GM23248 (cell line): ENCODE results near the gene GRIN1. TPM values are rescaled to one million over a fixed set of nuclear protein-coding genes. Genes with fewer than 3 reads are reported as not detected.

Experiments
- DNase-seq: peaks from one replicate; pipeline ENCODE4 v3.0.0-alpha.2; 2015
- H2AFZ ChIP-seq: fragments of 200-600 bp; sonication (generic); 2 replicates; pipeline ENCODE4 v1.6.1; 2016; ENCODE audit warnings: antibody characterized with exemption
- H3F3A ChIP-seq: fragments of 200-600 bp; sonication (generic); 2 replicates; pipeline ENCODE4 v1.6.1; 2016; ENCODE audit warnings: mild to moderate bottlenecking, antibody characterized with exemption, mixed run types; ENCODE audit not compliant: insufficient read depth
- H3K27ac ChIP-seq: fragments of 200-600 bp; sonication (generic); 2 replicates; pipeline ENCODE4 v1.5.1; 2016; ENCODE audit warnings: mild to moderate bottlenecking
- H3K27me3 ChIP-seq: fragments of 200-600 bp; sonication (generic); replicated peaks from 2 replicates; pipeline ENCODE4 v1.6.1; 2016; ENCODE audit warnings: mild to moderate bottlenecking; ENCODE audit not compliant: insufficient read depth
- H3K36me3 ChIP-seq: fragments of 200-600 bp; sonication (generic); 2 replicates; pipeline ENCODE4 v1.6.1; 2016; ENCODE audit warnings: low read depth, mild to moderate bottlenecking
- H3K4me1 ChIP-seq: fragments of 200-600 bp; sonication (generic); 2 replicates; pipeline ENCODE4 v1.6.1; 2016; ENCODE audit warnings: mild to moderate bottlenecking; ENCODE audit not compliant: insufficient read depth
- H3K4me2 ChIP-seq: fragments of 200-600 bp; sonication (generic); one replicate; pipeline ENCODE4 v1.6.1; 2016; ENCODE audit warnings: mild to moderate bottlenecking; ENCODE audit not compliant: unreplicated experiment
- H3K4me3 ChIP-seq: fragments of 200-600 bp; sonication (generic); 2 replicates; pipeline ENCODE4 v1.5.1; 2016; ENCODE audit warnings: mild to moderate bottlenecking
- H3K79me2 ChIP-seq: fragments of 200-600 bp; sonication (generic); 2 replicates; pipeline ENCODE4 v1.6.1; 2016; ENCODE audit warnings: mild to moderate bottlenecking; ENCODE audit not compliant: insufficient read depth
- H3K9ac ChIP-seq: fragments of 200-600 bp; sonication (generic); 2 replicates; pipeline ENCODE4 v1.6.1; 2016; ENCODE audit warnings: mild to moderate bottlenecking
- H3K9me2 ChIP-seq: fragments of 200-600 bp; sonication (generic); 2 replicates; pipeline ENCODE4 v1.6.1; 2016; ENCODE audit warnings: mixed run types, mild to moderate bottlenecking, moderate library complexity; ENCODE audit not compliant: insufficient read depth
- H3K9me3 ChIP-seq: fragments of 200-600 bp; sonication (generic); one replicate; pipeline ENCODE4 v1.6.1; 2017; ENCODE audit warnings: low read depth
- H4K20me1 ChIP-seq: fragments of 200-600 bp; sonication (generic); 2 replicates; pipeline ENCODE4 v1.6.0; 2016; ENCODE audit not compliant: insufficient read depth
- EZH2 ChIP-seq: fragments of 200-600 bp; sonication (generic); IDR thresholded peaks from 2 replicates; pipeline ENCODE4 v1.6.1; 2018; ENCODE audit warnings: antibody characterized with exemption, mild to moderate bottlenecking; ENCODE audit not compliant: insufficient read depth, poor library complexity, severe bottlenecking
- EZH2phosphoT487 ChIP-seq: fragments of 200-600 bp; sonication (generic); IDR thresholded peaks from 2 replicates; pipeline ENCODE4 v1.6.1; 2018; ENCODE audit warnings: antibody characterized with exemption, moderate library complexity, mild to moderate bottlenecking, low read depth; ENCODE audit not compliant: insufficient read depth
- WGBS, 2 experiments: methylation state at CpG; one replicate each; pipeline ENCODE4 v1.1.6; 2015 to 2017; ENCODE audit warnings: low lambda C conversion rate in 2 of 2, low coverage in 1 of 2; ENCODE audit errors: missing lambda C conversion rate in 2 of 2; 5-methylcytosine and 5-hydroxymethylcytosine counted together
- in situ Hi-C: fragments of 300-500 bp; cut with MboI; formaldehyde crosslinking; loops from 2 replicates; pipeline ENCODE4 v1.15.0; 2020
- polyA plus RNA-seq: library from polyadenylated mRNA; unstranded; fragments of >200 nt; fragmentation: Nextera tagmentation; extraction: Ambion mirVana; gene quantifications from 2 replicates; pipeline ENCODE4 v1.2.1, GENCODE V29; 2016
- total RNA-seq: library from RNA; depleted of rRNA; stranded (reverse); fragments of >200 nt; shearing (Covaris generic); gene quantifications from 2 replicates; pipeline ENCODE4 v1.2.3, GENCODE V29; 2014

The GRIN1 gene
- total and polyA plus RNA-seq, 2 experiments from 2014 or later, result 0.76 TPM; not detected in 1

GRCh38 chr9:137191245-137191644 lies 52.3 kb downstream of the GRIN1 start:
- Histone ChIP-seq H3K79me2 (peaks cover 83% of the 10 kb centered on the region), H3F3A (peaks cover 10% of the 10 kb centered on the region), H3K9me3 (no peaks in the 10 kb centered on the region), H3K4me1 (peaks cover 16% of the 10 kb centered on the region), H3K36me3 (no peaks in the 10 kb centered on the region), H2AFZ (no peak overlapping the region), H3K4me3 (no peak overlapping the region), H3K9me2 (no peaks in the 10 kb centered on the region), H3K4me2 (no peak overlapping the region), H4K20me1 (no peaks in the 10 kb centered on the region), H3K9ac (no peak overlapping the region), H3K27ac (no peak overlapping the region), H3K27me3 (no peaks in the 10 kb centered on the region)
- TF ChIP-seq EZH2phosphoT487 (no peak), EZH2 (no peak)
- in situ Hi-C loops, result no loop called here
- no peak for DNase-seq
- WGBS, 2 experiments, result 51 to 56% methylated on average over 3 of the region's 3 CpGs

- Histone ChIP-seq H3K79me2 (peaks cover 83% of the 10 kb centered on the region), H4K20me1 (no peaks in the 10 kb centered on the region), H3K36me3 (no peaks in the 10 kb centered on the region), H3K9me2 (no peaks in the 10 kb centered on the region), H3K9ac (no peak overlapping the region), H3K9me3 (no peaks in the 10 kb centered on the region), H3K4me1 (peaks cover 12% of the 10 kb centered on the region), H3K27me3 (no peaks in the 10 kb centered on the region), H3K4me2 (no peak overlapping the region), H3K4me3 (no peak overlapping the region), H3K27ac (no peak overlapping the region), H2AFZ (no peak overlapping the region), H3F3A (peaks cover 10% of the 10 kb centered on the region)
- TF ChIP-seq EZH2phosphoT487, result no peak
- TF ChIP-seq EZH2, result no peak
- WGBS, 2 experiments, result 82 to 86% methylated on average over 12 to 22 of the region's 22 CpGs
- in situ Hi-C loops, result no loop called here
- no peak for DNase-seq
These were observed 52.9 kb downstream of the GRIN1 start for GRCh38 chr9:137191691-137192447.

DNA sequence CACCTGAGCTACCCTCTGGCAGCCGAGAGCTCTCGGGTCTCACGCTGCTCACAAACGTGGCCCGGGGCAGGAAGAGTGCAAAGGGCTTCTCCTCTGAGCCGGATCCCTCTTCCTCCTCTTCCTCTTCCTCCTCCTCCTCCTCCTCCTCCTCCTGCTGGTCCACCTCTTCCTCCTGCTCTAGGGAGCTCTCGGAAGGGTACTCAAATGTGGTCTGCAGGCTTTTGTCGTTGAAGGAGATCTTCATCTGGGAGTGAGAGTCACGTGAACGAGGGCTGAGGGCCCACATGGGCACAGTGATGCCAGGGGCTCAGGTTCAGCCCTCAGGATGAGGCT lies 53.5 kb downstream of the GRIN1 start:
- H3K36me3 ChIP-seq, result no peaks in the 10 kb centered on the region
- H3K4me3 ChIP-seq, result no peak overlapping the region
- H3F3A ChIP-seq, result peaks cover 10% of the 10 kb centered on the region
- no peaks in the 10 kb centered on the region for H4K20me1 ChIP-seq
- no peak overlapping the region for H3K27ac ChIP-seq
- in situ Hi-C loops, result no loop called here
- H3K27me3 ChIP-seq, result no peaks in the 10 kb centered on the region
- H3K4me1 ChIP-seq, result peaks cover 8% of the 10 kb centered on the region
- H2AFZ ChIP-seq, result no peak overlapping the region
- no peak overlapping the region for H3K9ac ChIP-seq
- H3K9me2 ChIP-seq, result no peaks in the 10 kb centered on the region
- TF ChIP-seq EZH2 (no peak), EZH2phosphoT487 (no peak)
- 77 to 90% methylated on average over 4 to 10 of the region's 10 CpGs for WGBS, 2 experiments
- H3K9me3 ChIP-seq, result no peaks in the 10 kb centered on the region
- no peak overlapping the region for H3K4me2 ChIP-seq
- peaks cover 83% of the 10 kb centered on the region for H3K79me2 ChIP-seq
- no peak for DNase-seq

DNA sequence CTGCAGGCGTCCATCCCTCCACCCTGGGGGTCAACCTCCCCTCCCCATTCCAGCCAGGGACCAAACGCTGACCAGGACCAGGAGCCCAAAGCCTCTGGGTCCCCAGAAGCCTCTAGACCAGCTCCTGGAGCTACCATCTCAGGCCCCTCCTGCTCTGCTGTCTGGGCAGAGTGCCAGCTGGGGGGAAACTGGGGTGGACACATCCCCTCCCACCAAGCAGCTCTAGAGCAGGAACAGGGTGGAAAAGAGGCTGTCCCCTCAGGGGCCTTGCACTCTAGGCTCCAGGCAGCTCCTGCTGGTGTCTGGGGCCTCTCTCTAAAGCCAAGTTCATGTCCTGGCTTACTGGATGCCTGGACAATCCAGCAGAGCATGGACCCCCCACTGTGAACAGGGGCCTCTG lies 53.9 kb downstream of the GRIN1 start:
- in situ Hi-C loops, result no loop called here
- Histone ChIP-seq H3K27ac (no peak overlapping the region), H4K20me1 (no peaks in the 10 kb centered on the region), H3K9me2 (no peaks in the 10 kb centered on the region), H3K79me2 (peaks cover 83% of the 10 kb centered on the region), H3K4me2 (no peak overlapping the region), H3K36me3 (no peaks in the 10 kb centered on the region), H3K9ac (no peak overlapping the region), H3F3A (peaks cover 10% of the 10 kb centered on the region), H3K4me1 (peaks cover 8% of the 10 kb centered on the region), H3K4me3 (no peak overlapping the region), H3K27me3 (no peaks in the 10 kb centered on the region), H3K9me3 (no peaks in the 10 kb centered on the region), H2AFZ (no peak overlapping the region)
- no peak for TF ChIP-seq EZH2
- TF ChIP-seq EZH2phosphoT487, result no peak
- no peak for DNase-seq
- whole genome bisulfite sequencing, 2 experiments, result 45 to 51% methylated on average over 2 of the region's 2 CpGs

GRCh38 chr9:137193771-137194170 lies 54.8 kb downstream of the GRIN1 start:
- Histone ChIP-seq H3K9me2 (no peaks in the 10 kb centered on the region), H3K27me3 (no peaks in the 10 kb centered on the region), H3F3A (peaks cover 10% of the 10 kb centered on the region), H3K9ac (no peak overlapping the region), H3K4me2 (no peak overlapping the region), H2AFZ (no peak overlapping the region), H3K4me3 (no peak overlapping the region), H3K27ac (no peak overlapping the region), H3K9me3 (no peaks in the 10 kb centered on the region), H3K36me3 (no peaks in the 10 kb centered on the region), H3K79me2 (peaks cover 89% of the 10 kb centered on the region), H3K4me1 (peaks cover 14% of the 10 kb centered on the region), H4K20me1 (no peaks in the 10 kb centered on the region)
- in situ Hi-C loops, result no loop called here
- WGBS, 2 experiments, result 79 to 80% methylated on average over 11 to 14 of the region's 14 CpGs
- DNase-seq, result no peak
- TF ChIP-seq EZH2 (no peak), EZH2phosphoT487 (no peak)
